ENCODE data around the gene PSMB5.
A peak's percentile ranks its signal among the peaks of the same experiment; 100 is the strongest.
"Not testable (repeated sequence)": the region's sequence is repeated elsewhere in the genome, so short reads cannot be mapped to it uniquely, and the experiment has no call there.

The PSMB5 gene

DNA sequence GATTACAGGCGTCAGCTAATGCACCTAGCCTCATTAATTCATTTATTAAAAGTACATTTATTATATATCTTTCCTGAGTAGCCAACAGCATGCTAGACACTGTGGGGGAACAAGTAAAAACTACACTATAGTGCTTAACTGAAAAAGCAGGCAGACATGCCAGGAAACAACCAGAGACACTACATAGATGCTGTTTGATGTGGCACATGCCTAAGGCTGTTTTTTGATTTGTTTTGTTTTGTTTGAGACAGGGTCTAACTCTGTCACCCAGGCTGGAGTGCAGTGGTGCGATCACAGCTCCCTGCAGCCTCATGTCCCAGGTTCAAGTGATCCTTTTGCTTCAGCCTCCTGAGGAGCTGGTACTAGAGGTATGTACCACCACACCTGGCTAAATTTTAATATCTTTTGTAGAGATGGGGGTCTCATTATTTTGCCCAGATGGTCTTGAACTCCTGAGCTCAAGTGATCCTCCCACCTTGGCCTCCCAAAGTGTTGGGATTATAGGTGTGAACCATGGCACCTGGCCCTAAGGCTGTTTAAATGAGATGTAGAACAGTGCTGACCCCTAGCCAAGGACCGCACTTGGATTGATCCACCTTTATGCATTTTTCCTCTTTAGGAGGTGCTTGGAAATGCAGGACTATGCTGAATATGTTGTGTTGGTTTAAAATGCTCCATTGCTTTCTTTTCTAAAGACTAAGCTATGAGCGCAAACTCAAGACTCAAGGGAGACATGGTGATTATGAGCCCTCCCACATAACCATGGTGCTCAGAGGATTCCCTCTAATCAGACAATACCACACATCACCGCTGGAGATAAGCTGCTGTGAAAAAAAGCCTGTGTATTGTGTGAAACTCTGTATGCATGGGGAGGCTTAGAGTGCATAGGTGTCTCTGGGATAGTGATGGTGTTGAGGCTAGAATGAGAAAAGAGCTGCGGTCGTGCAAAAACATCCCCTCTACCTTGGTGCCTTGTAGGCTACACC is 14.3 kb downstream of the PSMB5 start:
- no peak overlapping the region for H3K27ac ChIP-seq
- DNase-seq (ENCODE audit: low read depth, low spot score), result no peak

DNA sequence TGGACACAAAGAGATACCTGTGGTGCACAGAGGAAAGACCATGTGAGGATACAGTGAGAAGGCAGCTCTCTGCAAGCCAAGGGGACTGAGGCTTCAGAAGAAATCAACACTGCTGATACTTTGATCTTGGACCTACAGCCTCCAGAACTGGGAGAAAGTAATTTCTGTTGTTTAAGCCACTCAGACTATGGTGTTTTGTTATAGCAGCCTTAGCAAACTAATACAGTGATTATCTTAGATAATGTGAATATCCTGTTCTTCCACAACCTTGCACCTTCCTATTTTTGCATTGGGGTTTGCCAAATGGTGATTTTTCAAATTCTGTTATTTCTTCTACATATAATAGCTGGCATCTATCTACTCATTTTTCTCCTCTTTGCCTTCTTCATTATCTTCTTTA is 16.6 kb downstream of the PSMB5 start:
- no peak overlapping the region for H3K27ac ChIP-seq
- no peak for DNase-seq (ENCODE audit: low read depth, low spot score)

DNA sequence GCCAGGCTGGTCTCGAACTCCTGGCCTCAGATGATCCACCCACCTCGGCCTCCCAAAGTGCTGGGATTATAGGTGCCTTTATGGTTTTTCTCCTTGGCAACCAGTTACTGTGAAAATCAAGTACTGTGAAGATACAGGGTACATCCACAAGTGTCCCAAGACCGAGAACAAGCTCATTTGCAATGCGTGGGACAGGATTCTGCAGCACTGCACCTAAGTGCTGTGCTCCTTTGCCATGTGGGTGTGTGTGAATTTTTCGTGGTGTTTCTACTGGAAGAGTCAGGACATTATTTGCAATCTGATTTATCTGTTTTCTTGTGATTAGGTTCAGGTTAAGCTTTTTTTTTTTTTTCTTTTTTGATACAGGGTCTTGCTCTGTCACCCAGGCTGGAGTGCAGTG is 17.6 kb downstream of the PSMB5 start:
- no peak overlapping the region for H3K27ac ChIP-seq
- DNase-seq (ENCODE audit: low read depth, low spot score), result no peak

DNA sequence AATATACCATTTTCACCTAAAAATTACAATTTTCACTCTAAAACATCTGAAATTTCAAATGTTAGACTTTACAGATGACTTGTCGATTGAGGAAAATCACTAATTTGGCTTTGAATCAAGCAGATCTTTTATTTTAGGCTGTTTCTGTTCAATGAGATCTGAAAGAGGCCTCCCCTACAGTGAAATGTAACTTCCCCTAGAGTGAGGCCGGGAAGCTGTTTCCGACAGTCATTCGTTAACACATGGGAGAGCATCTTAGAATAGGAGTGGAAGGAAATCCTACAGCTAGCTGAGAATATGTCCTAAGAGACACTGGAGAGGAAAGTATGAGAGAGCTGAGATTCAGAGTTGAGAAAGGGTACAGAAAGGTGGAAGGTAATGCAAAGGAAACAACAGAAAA is 19.1 kb downstream of the PSMB5 start:
- H3K27ac ChIP-seq, result no peak overlapping the region
- DNase-seq (ENCODE audit: low read depth, low spot score), result no peak

DNA sequence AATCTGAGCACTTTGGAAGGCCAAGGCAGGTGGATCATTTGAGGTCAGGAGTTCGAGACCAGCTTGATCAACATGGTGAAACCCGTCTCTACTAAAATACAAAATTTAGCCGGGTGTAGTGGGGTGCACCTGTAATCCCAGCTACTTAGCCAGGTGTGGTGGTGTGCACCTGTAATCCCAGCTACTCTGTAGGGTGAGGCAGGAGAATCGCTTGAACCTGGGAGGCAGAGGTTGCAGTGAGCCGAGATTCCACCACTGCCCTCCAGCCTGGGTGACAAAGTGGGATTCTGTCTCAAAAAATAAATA is 21.0 kb downstream of the PSMB5 start:
- not testable (repeated sequence) for H3K27ac ChIP-seq; DNase-seq (ENCODE audit: low read depth, low spot score)

DNA sequence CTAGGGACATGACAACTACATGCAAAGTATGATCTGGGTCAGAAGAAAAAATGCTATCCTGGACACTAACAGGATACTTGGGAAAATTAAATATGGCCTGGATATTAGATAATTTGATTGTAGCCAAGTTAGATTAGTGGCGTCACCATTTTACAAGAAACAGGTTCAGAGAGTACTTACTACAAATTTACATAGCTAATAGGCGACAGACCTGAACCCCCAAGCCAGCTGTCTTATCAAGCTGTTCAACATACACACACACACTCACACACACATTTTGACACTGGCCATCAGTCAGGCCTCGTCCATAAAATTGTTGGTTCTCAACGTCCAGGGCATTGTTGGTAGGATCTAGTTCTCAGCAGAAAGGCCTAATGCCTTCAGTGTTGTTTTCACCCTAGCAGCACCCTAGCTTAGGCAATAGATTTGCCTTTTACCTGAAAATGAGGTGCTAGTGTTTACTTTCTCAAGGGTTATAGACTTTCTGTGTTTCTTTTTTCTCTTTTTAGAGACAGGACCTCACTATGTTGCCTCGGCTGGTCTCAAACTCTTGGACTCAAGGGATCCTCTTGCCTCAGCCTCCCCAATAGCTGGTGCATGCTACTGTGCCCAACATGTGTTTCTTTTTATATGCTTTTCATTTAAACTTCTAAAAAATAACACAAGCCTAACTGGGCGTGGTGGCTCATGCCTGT is 21.5 kb downstream of the PSMB5 start:
- no peak overlapping the region for H3K27ac ChIP-seq
- no peak for DNase-seq (ENCODE audit: low read depth, low spot score)

DNA sequence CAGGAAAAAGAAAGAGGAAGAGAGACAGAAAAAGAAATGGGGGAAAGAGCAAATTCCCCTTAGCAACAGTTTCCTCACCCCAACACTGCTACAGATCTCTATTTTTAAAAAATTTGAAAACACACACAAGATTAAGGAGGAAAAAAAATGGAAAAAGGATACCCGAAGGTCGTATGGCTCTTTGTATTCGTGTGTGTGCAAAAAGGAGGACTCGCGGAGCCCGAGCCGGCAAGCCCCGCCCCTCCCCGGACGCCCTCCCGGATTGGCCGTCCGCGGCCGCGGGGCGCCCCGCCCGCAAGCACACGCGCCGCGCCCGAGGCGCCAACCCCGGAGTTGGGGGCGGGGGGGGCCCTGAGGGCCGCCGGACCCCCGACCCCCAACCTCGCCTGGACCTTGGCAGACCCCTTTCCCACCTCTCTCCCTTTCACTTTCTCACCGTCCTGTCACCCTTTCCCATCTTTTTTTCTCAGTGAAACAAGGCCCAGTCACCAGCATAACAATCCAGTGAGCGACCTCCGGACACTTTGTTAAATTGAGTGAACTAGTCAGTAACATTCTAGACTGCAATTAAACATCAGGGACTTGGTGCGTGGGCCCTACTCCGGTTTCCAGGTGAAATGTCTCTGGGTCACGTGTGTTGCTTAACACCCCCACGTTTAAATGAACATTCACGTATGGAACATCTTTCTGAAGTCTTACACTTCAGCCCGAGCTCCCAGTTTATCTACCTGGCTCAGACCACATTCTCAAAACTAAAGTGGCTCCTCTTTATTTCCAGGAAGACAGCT is 24.6 kb downstream of the PSMB5 start, which contains the start of gene C14orf93:
TSS of gene C14orf93 (minus strand) at position 205 of the 788 bp plus-strand sequence. CDS start 11,120 bp downstream, outside the sequence.
- no peak for DNase-seq (ENCODE audit: low read depth, low spot score)
- H3K27ac ChIP-seq, result peak within 1 kb of the TSS; percentile 58

DNA sequence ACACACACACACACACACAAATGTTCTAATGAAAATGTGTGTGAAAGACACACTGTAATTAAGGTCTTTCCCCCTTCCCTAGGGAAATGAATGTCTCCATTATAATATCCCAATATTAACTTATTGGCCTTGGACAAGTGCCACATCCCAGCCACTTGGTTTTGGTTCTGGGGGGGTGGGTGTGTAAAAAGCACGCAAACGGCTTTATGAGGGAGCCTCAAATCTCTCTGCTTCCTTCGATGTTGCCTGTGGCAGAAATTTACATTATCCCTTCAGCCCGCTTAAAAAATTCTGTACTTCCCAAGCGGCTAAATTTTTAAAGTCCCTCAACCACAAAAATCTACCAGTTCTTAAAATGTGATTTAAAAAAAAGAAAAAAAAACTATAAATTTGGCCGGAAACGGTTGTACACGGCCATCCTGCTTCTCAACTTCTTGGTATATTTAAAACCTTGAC is 25.2 kb downstream of the PSMB5 start:
- peak overlapping the region; percentile 58 for H3K27ac ChIP-seq
- DNase-seq (ENCODE audit: low read depth, low spot score), result no peak

DNA sequence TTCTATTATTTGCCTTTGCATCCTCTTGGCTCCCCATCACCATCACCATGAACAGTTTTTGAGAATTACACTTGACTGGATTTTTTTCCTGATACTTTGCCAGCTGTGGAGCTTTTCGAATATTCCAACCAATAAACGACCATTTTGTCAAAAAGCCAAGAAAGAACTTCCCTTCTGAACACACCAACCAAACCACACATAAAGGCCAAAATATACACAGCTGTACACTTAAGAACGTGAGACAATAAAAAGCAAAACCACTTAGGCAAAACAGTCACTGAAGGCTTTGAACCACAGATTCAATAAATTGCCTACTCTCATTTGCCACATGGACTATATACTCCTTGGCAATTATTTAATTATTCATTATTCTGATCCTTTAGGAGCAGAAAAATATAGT is 25.9 kb downstream of the PSMB5 start:
- no peak for DNase-seq (ENCODE audit: low read depth, low spot score)
- H3K27ac ChIP-seq, result peak overlapping the region; percentile 2

DNA sequence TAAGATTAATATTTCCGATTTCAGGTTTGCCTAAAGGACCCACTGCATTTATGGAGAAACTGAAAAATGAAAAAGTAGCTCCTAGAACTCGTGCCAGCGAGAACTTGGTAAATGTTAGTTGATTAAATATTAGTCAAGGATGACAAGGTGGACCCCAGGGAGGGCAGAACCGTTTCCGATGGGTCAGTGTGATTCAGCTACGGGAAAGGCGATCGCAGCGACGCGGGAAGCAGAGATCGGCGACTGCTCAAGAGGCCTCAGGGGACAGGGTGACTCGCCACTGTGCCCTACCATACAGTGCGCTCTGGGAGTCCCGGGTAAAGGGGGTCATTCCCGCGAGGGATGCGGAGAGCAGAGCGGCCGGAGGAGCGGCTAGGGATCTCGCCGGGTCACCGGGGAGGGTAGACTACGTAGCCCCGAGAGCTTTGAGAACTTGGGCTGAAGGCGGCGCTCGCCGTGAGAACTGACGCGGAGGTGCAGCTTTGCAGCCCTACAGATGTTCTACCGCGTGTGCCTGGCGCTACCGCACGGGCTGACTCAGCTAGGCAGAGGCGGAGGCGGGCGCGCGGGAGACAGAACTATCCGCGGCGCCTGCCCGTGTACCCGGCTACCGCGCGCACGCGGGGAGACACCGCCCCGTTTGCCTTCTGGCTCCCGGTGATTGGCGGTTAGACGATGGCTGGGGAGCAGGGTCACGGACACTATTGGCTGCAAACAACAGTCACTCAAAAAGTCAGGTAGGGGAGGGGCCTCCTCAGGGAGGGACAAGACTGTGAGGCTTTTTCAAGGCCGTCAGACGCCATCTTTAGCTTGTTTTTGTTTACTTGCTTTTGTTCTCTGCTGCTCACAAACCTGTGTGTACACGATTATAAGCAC is 27.9 kb downstream of the PSMB5 start:
- H3K27ac ChIP-seq, result peak overlapping the region; percentile 82
- peak; percentile 83 for DNase-seq (ENCODE audit: low read depth, low spot score)

DNA sequence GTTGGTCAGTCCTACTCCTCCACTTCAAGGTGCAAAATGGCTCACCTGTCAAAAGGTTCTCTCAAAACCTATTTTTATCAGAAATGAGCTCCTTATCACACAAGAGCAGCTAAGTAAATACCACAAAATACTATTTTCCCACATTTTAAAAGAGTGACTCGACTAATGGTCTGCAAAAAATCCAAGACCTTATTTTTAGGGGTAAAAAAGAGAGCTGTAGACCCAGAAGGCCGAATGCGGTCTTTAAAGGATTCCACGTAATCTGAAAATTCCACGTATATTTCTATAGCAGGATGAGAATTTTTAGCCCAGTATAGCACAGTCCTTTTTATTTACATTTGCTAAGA is 28.5 kb downstream of the PSMB5 start:
- DNase-seq (ENCODE audit: low read depth, low spot score), result no peak
- H3K27ac ChIP-seq, result peak overlapping the region; percentile 82

DNA sequence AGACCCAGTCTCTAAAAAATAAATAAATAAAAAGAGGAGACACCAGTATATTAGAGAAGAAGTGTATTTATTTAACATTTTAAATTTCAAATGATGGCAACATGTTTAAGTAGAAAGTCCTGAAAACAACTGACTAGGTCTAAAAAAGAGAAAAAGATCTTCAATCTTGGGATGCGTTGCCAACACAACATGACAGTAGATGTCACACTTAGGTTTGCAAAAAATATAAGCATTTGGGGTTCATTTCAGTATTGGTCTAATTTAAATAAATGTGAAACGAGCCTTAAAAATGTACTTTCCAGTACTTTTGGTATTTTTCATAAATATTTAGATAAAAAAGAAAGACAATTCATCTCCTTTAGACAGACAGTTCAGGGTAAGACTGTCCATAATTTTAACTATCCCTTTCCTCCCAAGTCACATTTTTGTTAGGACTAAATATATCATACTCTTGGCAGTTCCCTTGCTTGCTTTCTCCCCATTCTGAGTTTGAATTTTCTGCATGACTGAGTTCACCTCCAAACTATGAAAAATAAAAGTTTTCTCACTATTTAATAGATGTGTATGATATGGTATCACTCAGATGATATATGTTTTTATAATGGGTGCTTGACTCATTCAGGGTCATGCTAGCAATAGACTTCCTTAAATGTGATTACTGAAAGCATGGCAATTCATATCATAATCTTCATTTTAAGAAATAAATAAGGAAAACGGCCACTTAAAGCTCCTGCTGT is 29.1 kb downstream of the PSMB5 start:
- DNase-seq (ENCODE audit: low read depth, low spot score), result no peak
- H3K27ac ChIP-seq, result peak overlapping the region; percentile 82

DNA sequence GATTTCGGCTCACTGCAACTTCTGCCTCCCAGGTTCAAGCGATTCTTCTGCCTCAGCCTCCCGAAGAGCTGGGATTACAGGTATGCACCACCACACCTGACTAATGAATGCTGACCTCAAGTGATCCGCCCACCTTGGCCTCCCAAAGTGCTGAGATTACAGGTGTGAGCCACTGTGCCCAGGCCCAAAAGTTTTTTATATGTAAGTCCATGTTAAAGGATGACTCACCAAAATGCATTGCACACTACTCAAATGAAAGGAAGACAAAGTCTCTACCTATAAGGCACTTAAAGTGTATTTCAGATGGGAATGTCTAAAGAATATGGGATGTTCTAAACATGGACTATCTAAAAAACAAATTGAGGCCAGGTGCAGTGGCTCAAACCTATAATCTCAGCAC is 30.4 kb downstream of the PSMB5 start:
- H3K27ac ChIP-seq; DNase-seq (ENCODE audit: low read depth, low spot score): not testable (repeated sequence)

DNA sequence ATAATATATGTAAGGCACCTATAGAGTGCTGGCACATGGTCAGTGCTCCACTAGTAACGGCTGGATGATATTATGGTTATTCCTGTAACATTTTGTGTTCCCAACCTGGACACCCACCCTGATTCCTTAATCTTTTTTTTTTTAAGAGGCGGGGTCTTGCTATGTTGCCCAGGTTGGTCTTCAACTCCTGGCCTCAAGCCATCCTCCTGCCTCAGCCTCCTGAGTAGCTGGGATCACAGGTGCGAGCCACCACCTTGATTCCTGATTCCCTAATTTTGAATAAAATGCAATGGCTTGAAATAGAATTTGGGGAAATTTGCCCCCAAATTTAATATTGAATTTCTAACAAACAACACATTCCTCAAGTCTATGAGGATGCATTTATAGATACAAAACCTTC is 32.1 kb downstream of the PSMB5 start:
- no peak overlapping the region for H3K27ac ChIP-seq
- DNase-seq (ENCODE audit: low read depth, low spot score), result no peak

DNA sequence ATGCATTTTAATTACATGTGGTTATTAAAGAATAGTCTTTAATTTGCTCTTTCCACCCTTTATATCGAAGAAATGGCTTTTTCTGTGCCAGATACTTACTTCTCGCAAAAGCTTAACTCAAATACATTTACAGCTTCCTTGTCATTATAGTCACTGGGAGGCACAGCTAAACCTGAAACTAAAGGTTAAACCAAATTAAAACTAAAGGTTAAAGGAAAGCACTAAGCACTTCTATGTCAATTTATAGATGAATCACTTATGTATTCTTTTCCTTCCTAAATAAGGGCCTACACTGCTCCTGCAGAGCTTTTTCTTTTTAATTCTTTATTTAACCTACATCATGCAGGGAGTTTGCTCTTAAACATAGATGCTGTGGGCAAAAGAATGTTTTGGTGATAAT is 33.8 kb downstream of the PSMB5 start:
- no peak overlapping the region for H3K27ac ChIP-seq
- DNase-seq (ENCODE audit: low read depth, low spot score), result no peak

DNA sequence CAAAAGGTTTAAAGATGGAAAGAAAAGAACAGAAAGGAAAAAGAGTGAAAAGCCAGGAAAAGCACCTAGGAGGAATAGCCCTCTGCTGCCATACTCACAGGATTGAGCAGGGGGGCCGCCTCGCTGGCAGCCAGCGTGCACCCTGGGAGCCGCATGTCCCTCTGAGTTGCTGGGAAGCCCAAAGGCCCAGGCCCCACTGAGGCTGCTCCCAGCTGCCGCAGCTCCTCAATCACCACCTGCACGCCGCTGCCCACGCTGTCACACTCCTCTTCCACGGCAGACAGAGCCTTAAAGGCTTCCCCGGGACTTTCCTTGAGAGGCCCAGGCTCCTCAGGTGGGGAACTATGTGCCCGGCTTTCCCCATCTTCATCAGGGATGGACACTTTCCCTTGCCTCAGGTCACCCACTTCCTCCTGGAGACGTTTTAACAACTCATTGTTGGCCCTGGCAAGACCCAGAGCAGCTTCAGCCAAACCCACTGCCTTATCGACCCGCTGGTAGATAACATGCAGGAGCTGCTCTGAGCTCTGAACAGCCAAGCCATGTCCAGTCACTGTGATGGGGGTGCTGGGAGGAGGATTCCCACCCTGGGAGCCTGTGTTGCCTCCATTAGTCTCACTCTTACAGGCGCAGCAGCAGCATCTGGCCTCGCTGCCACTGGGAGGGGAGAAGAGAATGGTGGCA is 36.2 kb downstream of the PSMB5 start:
- no peak overlapping the region for H3K27ac ChIP-seq
- DNase-seq (ENCODE audit: low read depth, low spot score), result no peak

DNA sequence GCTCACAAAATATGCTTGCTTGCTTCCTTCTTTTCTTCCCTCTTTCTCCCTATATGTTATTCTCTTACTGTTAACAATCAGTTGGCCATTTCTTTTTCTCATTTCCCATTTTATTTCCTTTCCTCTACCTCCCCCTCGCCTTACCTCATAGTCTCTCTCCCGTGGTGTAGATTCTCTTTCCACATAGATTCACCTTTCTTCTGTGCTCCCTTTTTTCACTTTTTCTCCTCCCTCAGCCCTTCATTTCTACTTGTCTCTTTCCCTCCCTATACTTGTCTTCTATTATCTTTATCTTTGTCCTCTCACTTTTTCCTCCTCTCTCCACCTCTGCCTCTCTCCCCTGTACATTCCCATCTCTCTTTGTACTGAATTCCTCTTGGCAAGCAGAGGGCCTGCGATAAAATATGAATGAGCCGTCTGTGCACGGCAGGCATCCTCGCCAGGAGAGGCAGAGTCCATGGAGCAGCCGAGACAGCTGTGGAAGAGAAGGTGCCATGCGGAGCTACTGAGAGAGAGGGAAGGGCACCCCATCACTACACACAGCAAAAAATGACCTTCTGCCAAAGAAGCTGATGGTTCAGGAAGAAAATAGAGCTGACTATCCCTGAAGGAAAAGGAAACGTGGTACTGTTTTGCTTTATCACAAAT is 36.9 kb downstream of the PSMB5 start:
- no peak overlapping the region for H3K27ac ChIP-seq
- DNase-seq (ENCODE audit: low read depth, low spot score), result no peak
